ENCODE data around the gene PKMYT1. TPM values are rescaled to one million over a fixed set of nuclear protein-coding genes. Genes with fewer than 3 reads are reported as not detected.

PKMYT1 gene
- total RNA-seq, 1 experiment from 2014 or later, result 105 TPM

DNA sequence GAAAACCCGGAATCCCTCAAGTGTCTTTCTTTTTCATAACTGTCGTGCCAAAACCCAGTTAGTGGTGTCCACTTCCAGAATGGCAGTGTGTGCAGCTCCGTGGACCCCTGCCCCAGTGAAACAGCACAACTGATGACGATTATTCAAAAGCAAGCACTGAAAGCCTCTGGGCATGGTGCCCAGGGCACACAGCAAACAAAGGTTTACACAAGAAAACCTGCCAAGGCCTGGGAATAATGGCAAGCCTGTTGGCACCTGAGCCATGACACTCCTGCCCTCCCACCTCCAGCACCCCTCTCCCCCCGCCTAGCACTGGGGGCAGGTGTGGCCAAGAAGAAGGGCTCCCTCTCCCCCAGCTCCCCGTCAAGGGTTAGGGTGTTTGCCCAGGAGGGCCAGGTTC is 2.8 kb downstream of the PKMYT1 start:
- Histone ChIP-seq H3K27me3 (ENCODE audit: insufficient read depth, low read depth) (no peaks in the 10 kb centered on the region), H4K20me1 (ENCODE audit: insufficient read depth) (no peaks in the 10 kb centered on the region; the same call in 1 of the 2 replicates), H3F3A (ENCODE audit: insufficient read depth, low read depth) (peaks cover 21% of the 10 kb centered on the region; the same call in 1 of the 2 replicates), H2AFZ (no peak overlapping the region), H3K9me3 (ENCODE audit: insufficient read depth, low read depth) (no peaks in the 10 kb centered on the region), H3K27ac (no peak overlapping the region), H3K79me2 (ENCODE audit: low read depth) (peaks cover 10% of the 10 kb centered on the region), H3K4me1 (replicated peaks; ENCODE audit: insufficient read depth) (peaks cover 13% of the 10 kb centered on the region), H3K9me2 (ENCODE audit: insufficient read depth) (no peaks in the 10 kb centered on the region), H3K36me3 (ENCODE audit: low read depth) (no peaks in the 10 kb centered on the region), H3K4me2 (no peak overlapping the region), H3K4me3 (no peak overlapping the region)
- ChIA-PET POLR2A (ENCODE audit: unreplicated experiment) (no interaction called here), CTCF (no interaction called here)
- intact Hi-C loops (cut with micrococcal nuclease; ENCODE audit: unreplicated experiment), result no loop called here
- no TSS peak for BruUV-seq (replicated peaks)
- DNase-seq, result no peak
- TF ChIP-seq, protein P1, sequence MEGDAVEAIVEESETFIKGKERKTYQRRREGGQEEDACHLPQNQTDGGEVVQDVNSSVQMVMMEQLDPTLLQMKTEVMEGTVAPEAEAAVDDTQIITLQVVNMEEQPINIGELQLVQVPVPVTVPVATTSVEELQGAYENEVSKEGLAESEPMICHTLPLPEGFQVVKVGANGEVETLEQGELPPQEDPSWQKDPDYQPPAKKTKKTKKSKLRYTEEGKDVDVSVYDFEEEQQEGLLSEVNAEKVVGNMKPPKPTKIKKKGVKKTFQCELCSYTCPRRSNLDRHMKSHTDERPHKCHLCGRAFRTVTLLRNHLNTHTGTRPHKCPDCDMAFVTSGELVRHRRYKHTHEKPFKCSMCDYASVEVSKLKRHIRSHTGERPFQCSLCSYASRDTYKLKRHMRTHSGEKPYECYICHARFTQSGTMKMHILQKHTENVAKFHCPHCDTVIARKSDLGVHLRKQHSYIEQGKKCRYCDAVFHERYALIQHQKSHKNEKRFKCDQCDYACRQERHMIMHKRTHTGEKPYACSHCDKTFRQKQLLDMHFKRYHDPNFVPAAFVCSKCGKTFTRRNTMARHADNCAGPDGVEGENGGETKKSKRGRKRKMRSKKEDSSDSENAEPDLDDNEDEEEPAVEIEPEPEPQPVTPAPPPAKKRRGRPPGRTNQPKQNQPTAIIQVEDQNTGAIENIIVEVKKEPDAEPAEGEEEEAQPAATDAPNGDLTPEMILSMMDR (conservative IDR thresholded peaks at IDR 0.05), result no peak
- no peak for TF ChIP-seq EZH2 (IDR thresholded peaks at IDR 0.05; ENCODE audit: low read depth)

DNA sequence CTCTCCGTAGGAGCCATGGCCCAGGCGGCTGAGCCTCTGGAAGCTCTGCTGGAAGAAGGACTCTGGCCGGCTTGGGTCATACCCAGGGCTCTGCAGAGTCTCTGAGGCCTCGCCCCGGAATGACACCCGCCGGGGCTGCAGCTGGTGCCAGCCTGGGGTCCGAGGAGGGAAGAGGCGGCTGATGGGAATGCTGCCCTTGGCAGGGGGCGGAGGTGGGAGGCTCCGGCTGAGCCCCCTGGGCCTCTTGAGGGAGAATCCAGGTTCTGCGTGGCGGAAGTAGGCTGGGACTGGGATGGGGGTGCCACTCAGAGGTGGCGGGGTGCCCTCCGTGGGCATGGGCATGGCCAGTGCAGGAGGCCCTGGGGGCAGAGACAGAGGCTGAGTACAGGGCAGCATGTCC is 3.6 kb downstream of the PKMYT1 start:
- TF ChIP-seq, protein P1 (conservative IDR thresholded peaks at IDR 0.05), result no peak
- no peak for TF ChIP-seq EZH2 (IDR thresholded peaks at IDR 0.05; ENCODE audit: low read depth)
- BruUV-seq (replicated peaks), result no TSS peak
- H3K27me3 ChIP-seq (ENCODE audit: insufficient read depth, low read depth), result no peaks in the 10 kb centered on the region
- peaks cover 13% of the 10 kb centered on the region for H3K4me1 ChIP-seq (replicated peaks; ENCODE audit: insufficient read depth)
- H3K4me3 ChIP-seq, result no peak overlapping the region
- intact Hi-C loops (cut with micrococcal nuclease; ENCODE audit: unreplicated experiment), result no loop called here
- H3F3A ChIP-seq (ENCODE audit: insufficient read depth, low read depth), result peaks cover 19% of the 10 kb centered on the region; the same call in 1 of the 2 replicates
- ChIA-PET POLR2A (ENCODE audit: unreplicated experiment) (no interaction called here), CTCF (no interaction called here)
- H4K20me1 ChIP-seq (ENCODE audit: insufficient read depth), result no peaks in the 10 kb centered on the region; the same call in 1 of the 2 replicates
- no peak overlapping the region for H2AFZ ChIP-seq
- no peak overlapping the region for H3K27ac ChIP-seq
- no peaks in the 10 kb centered on the region for H3K9me3 ChIP-seq (ENCODE audit: insufficient read depth, low read depth)
- no peak overlapping the region for H3K4me2 ChIP-seq
- no peaks in the 10 kb centered on the region for H3K9me2 ChIP-seq (ENCODE audit: insufficient read depth)
- H3K36me3 ChIP-seq (ENCODE audit: low read depth), result no peaks in the 10 kb centered on the region
- DNase-seq, result no peak
- peaks cover 10% of the 10 kb centered on the region for H3K79me2 ChIP-seq (ENCODE audit: low read depth)

DNA sequence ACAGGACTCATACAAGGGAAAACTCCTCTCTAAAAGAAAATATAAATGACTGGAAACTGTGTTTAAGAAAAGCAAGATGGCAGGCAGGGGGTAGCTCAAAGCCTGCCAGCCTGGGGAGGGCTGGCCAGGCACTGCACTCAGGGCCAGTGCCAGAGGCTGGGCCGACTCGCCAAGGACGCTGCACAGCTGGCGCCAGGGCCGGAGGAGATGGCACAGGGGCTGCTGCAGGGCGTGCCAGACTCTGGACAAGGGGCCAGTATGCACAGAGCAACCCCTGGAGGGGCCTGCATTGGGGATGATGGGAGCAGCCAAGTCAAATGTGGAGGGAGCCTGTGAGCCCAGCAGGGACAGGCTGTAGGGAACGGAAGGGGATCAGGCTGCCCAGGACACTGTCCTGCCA is 4.0 kb downstream of the PKMYT1 start:
- Histone ChIP-seq H4K20me1 (ENCODE audit: insufficient read depth) (no peaks in the 10 kb centered on the region; the same call in 1 of the 2 replicates), H3K36me3 (ENCODE audit: low read depth) (no peaks in the 10 kb centered on the region), H3K9me2 (ENCODE audit: insufficient read depth) (no peaks in the 10 kb centered on the region), H3K9me3 (ENCODE audit: insufficient read depth, low read depth) (no peaks in the 10 kb centered on the region), H3K79me2 (ENCODE audit: low read depth) (peaks cover 10% of the 10 kb centered on the region), H3F3A (ENCODE audit: insufficient read depth, low read depth) (peaks cover 14% of the 10 kb centered on the region; the same call in 1 of the 2 replicates), H3K4me2 (no peak overlapping the region), H3K27me3 (ENCODE audit: insufficient read depth, low read depth) (no peaks in the 10 kb centered on the region), H3K4me3 (no peak overlapping the region), H2AFZ (no peak overlapping the region), H3K4me1 (replicated peaks; ENCODE audit: insufficient read depth) (peaks cover 11% of the 10 kb centered on the region), H3K27ac (no peak overlapping the region)
- TF ChIP-seq, protein P1 (conservative IDR thresholded peaks at IDR 0.05), result no peak
- no peak for TF ChIP-seq EZH2 (IDR thresholded peaks at IDR 0.05; ENCODE audit: low read depth)
- BruUV-seq (replicated peaks), result no TSS peak
- intact Hi-C loops (cut with micrococcal nuclease; ENCODE audit: unreplicated experiment), result no loop called here
- no peak for DNase-seq
- ChIA-PET POLR2A (ENCODE audit: unreplicated experiment) (interaction anchor here (0.6 kb wide), 1 partner anchor 12 kb away, joined by 3 read pairs; no protein-coding TSS in a partner anchor), CTCF (no interaction called here)
